Stimulated activated CD8-positive, alpha-beta memory T cell treated with anti-CD3 and anti-CD28 coated beads, Interleukin-4, amount 100 ng/mL, for 1 hour (primary cell): ENCODE measurements around the gene STK10.
"Not testable (repeated sequence)": the region's sequence is repeated elsewhere in the genome, so short reads cannot be mapped to it uniquely, and the experiment has no call there.

ENCODE experiments used
- DNase-seq, 2 donors: peaks; one replicate each; pipeline ENCODE4 v3.0.0-alpha.2; 2020; ENCODE audit warnings: low read depth in 2 of 2, low spot score in 1 of 2

STK10 gene

DNA sequence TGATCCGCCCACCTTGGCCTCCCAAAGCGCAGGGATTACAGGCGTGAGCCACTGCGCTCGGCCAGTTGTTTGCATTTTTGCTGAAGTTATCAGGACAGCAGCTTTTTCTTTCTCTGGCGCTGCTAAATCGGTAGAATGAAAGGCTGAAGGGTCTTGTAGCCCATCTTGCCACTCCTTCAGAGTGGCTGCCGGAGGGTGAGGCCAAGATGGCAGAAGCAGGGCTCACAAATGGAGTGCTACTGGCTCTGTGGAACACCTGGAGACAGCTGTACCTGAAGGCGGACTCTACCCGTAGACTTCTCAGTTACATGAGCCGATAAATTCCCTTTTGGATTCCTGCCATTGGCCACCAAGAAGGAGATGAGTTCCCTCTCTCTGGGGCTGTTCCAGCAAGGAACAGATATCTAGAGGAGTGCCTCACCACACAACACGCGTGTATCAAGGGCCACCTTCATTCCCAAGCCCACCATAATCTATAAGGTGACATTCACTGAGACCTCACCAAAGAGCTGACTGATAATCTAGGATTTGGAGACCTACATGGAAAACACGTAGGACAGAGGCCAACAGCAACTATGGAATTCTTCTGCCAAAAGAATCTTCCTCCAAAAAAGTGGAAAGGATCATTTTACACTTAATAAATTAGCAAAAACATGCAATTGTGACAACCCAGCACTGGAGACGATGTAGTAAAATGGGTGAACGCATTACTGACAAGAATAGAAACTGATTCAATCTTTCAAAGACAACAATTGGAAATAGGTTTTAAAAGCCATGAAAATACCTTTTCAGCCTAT, 21.8 kb downstream of the STK10 start:
- DNase-seq, result no peak

DNA sequence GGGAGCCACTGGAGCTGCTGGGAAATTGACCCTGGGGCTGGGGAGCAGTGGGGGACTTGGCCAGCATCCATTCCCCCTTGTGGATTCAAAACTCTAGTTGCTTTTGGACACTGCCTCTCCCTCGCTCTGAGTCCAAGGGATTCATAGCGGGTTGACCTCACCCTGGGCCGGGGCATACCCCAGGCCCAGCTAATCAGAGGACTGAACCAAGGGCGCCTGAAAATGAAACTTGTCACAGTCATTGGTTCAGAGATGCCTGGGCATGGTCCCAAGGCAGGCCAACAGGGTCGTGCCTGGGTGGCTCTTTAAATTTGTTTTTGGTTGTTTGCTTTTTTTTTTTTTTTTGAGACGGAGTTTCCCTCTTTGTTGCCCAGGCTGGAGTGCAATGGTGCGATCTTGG, 22.6 kb downstream of the STK10 start:
- no peak for DNase-seq

DNA sequence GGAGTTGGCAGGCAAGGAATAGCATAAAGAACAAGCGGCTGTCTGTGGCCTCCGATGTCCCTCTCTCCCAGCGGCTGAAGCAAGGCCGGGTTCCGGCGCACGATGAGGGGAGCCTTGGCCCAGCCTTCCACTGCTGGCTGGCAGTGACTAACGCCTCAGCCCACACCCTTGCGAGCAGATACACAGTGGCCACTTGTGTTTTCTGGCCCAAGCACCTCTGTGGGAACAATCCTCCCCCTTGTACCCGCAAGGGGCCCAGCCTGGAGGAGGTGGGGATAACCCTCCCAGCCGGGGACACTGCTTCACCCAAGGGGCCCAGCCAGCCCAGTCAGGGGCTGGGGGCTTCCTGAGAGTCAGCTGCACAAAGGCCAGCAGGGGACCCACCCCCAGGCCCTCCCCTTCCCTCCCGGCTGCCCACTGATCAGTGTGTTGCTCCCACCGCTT, 23.2 kb downstream of the STK10 start:
- DNase-seq, result no peak

DNA sequence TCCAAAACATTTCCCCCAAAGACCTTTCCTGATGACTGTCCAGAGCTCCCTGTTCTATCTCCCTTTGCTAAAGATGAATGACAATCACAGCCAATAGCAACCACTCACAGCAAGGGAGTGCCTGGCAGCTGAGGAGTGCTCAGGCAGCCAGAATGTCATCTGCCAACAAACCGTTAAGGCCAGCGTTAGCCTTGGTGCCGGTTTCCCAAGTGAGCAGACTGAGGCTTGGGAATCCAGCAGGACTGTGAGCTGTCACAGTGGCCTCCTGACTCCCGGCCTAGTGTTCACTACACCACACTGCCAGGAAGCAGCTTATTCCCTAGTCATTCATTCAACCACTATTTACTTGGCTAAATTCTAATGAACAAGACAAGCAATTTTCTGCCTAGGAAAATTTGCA, 24.7 kb downstream of the STK10 start:
- DNase-seq, result no peak

DNA sequence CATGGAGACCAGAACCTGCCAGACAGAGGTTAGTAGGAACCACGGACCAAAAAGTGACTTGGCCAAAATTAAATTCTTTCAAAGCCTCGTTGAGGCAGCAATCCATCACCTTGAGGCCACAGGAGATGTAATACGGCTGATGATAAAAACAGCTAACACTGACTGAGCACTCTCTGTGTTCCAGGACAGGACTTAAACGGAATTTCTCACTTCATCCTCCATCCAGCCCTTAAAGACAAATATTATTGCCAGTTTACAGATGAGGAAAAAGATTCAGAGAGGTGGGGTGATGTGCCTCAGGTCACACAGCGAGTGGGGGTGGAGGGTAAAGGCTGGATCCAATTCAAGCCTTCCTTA, 25.1 kb downstream of the STK10 start:
- no peak for DNase-seq

DNA sequence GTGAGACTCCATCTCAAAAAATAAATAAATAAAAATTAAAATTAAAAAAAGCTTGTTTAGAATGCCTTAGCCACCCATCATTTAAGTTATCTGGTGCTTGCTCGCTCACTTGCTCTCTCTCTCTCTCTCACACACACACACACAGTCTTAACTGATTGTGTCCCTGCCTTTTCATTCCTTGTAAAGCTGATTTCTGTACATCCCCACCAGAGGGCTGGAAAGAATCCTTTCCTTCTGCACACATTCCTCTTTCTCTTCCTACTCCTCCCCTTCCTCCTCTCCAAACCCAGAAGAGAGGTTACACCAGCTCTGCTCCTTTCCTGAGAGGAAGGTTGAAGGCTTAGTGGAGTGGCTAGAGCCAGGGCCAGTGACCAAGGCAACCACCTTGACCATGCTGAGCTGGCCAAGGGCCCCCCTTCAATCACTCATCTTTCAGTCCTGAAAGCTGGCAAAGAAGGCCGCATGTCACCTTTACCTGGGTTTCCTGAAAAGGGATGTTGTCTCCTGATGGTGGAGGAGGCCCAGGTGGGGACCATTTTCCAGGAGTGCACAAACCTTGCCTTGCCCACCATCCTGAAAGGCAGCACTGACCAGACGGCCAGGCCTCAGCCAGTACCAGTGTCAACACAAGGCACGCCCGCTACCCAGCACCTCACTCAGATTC, 25.6 kb downstream of the STK10 start:
- DNase-seq, result no peak

DNA sequence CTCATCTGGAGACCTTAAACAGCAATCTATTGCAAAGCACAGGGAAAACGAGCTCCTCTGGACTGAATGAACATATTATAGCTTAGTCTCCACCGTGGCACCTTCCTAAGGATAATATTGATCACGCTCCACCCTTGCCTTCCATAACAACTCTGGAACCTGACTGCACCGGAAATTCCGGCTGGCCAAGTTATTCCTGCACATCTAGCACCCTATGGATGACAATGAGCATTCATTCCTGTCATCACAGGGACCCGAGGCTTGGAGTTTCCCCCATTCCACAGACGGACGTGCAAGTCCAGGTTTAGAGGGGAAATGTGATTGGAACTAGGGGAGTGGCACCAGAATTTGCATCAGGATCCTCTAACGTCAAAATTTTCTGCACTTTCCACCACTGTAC, 27.5 kb downstream of the STK10 start:
- no peak for DNase-seq

DNA sequence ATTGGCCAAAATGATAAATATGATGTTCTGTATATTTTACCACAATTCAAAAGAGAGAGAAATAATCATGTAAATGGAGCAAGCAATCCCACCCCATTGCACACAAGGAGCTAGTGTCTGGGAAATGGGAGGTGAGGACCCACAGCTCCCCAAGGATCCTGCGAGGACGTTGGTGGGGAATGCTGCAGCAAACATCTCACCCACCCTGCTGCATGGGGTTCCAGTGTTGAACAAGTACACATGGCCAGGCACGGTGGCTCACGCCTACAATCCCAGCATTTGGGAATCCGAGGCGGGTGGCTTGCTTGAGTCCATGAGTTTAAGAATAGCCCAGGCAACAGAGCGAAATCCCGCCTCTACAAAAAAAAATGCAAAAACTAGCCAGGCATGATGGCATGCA, 29.0 kb downstream of the STK10 start:
- no peak for DNase-seq

DNA sequence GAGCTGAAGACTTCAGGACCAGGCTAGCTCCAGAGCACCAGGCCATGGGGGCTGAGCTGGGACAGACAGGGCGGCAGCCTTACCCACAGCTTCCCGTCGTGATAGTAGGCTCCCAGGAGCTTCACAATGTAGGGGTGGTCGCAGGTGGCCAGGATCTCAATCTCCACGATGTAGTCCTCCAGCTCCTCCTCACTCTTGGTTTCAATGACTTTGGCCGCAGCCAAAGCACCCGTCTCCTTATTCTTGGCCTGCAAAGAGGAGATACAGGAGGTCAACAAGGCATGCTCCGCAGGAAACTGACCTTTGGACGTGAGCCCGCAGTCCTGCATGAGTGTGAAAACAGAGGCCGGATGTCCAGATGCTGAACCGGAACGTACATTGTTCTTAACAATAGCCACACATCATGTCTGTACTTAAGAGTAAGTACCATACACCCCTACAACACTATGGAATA, 31.5 kb downstream of the STK10 start:
- no peak for DNase-seq

DNA sequence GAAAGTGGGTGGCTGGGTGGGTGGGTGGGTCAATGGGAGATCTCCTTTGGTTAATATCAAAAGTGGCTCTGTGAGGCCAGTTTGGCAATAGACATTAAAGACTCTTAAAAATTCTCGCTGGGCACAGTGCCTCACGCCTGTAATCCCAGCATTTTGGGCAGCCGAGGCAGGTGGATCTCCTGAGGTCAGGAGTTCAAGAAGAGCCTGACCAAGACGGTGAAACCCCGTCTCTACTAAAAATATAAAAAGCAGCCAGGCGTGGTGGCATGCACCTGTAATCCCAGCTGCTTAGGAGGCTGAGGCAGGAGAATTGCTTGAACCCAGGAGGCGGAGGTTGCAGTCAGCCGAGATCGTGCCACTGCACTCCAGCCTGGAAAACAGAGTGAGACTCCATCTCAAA, 32.9 kb downstream of the STK10 start:
- DNase-seq, result not testable (repeated sequence)

DNA sequence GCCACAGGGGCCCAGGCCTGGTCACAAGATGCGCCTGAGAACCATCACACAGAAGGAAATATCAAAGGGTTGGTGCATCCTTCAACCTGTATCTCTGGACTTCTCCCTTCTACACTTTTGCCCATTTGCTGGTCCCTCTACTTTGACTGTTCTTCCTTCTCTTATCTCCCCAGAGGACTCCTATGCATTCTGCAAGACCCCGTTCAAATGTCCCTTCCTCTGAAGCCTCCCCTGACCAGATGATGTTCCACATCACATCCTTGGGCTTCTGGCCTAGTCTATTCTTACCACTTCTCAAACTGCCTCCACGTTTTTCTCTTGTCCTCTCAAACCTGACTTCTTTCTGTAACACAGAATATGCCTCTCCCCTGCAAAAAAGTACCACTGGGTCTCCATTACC, 34.3 kb downstream of the STK10 start:
- no peak for DNase-seq

DNA sequence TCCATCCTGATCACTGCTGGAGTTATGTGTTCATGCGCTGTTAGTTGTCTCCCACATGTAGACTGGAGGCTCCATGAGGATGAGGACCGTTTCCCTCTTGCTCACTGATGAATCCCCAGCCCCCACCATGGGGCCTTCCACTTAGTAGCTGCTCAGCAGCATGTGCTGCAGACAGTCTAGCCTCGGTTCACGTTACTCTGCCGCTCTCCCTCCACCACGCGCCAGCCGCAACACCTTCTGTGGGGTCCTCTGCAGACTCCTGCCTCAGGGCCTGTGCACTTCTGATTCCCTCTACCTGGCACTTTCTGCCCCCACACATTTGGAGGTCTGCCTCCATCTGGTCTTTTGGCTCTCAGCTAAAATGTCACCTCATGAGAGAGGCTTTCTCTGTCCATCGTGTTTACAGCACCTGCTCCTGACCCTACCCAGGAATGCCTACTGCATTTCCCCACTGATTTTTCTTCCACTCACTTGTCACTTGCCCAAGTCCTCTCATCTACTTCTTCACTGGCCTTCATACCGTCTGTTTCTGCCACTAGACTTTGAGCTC, 36.3 kb downstream of the STK10 start:
- DNase-seq, result no peak

DNA sequence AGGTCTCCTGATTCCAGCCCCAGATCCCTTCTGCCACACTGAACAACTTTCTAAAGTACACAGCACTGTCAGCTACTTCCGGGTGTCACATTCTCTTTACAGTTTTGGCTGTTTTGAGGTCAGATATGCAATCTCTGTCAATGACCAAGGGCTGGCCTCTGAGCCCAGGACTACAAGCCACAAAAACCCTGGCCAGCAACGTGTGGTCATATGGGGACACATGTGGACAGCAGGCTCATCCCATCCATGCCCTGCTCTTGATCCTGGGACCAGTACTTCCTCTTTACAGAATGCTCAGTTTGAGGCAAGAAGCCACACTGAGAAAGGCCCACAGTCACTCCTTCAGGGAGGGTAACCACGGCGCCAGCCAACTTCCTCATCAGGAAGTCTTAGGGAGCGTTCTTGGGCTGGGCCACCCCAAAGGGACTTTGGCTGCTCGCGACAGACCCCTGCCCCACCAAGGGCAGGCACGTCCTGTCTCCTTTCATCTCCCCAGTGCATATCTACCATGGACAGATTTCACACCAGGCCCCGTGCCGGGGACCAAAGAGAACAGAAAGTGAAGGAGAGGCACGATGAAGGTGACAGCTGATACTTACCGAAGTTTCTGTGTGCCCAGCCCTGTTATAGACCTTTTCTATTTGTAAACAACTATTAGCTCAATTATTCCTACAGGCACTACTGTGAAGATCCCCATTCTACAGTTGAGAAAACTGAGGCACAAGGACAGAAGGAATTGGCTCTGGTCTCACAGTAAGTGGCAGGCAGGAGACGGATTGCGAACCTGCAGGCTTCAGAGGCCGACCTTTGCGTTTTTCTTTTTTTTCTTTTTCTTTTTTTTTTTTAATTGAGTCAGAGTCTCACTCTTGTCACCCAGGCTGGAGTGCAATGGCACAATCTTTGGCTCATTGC, 37.3 kb downstream of the STK10 start:
- DNase-seq, result no peak

DNA sequence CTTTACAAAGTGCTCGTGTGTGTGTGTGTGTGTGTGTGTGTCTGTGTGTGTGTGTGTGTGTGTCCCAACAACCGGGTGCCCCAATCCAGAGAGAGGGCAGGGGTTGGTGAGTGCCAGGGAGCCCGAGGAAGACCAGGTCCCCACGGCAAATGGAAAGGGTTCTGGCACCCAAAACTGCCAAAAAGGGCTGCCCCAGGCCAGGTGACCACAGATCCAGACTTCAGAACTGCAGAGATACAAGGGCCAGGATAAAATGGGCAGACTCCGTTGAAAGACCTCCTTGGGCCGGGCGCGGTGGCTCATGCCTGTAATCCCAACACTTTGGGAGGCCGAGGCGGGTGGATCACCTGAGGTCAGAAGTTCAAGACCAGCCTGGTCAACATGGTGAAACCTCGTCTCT, 38.5 kb downstream of the STK10 start:
- not testable (repeated sequence) for DNase-seq

DNA sequence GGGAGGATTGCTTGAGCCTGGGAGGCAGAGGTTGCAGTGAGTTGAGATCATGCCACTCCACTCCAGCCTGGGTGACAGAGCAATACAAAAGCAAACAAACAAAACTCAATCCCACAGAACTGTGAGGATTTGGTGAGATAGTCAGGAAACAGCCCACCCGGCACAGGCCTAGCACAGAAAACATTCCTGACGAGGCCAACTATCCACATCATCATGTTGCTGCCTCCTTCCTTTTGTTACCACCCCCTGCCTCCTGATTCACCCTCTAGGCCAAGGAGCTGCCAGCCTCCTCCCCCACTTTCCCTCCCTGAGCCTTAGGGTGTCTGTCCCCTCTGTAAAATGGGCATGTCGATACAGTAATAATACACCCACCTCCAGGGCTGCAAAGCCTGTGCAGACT, 39.0 kb downstream of the STK10 start:
- no peak for DNase-seq

DNA sequence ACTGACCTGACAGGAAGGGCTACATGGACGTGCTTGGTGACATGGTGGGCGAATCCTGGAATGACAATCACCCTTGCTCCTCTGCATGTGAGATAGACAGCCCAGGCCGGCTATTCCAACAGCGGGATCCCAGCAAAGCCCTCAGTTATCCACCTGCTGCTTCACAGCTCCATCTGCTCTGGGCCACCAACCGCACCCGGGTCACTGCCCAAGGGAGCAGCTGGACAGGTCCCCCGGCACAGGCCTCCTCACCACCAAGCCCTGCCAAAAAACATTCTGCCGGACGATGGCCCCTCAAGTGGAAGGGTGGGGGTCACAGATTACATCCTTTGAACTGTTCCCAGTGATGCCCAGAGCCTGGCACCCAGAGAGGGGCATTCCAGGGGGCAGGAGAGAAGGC, 39.6 kb downstream of the STK10 start:
- no peak for DNase-seq

DNA sequence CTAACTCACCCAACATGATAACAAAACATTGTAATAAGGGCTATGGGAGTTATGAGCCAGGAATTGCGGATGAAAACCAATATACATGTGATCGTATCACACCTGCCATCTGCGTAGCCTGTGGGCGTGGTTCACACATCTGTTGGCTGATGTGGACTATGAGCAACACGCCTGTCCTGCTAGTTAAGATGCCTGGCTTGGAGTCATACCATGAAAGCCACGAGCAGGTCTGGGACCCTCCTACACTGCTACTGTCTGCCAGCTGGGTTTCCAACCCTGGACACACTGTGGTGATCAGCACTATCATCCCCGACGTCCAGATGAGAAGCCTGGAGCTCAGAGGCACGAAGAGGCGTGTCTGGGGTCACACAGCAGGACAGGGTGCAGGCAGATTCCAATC, 40.2 kb downstream of the STK10 start:
- DNase-seq, result no peak

DNA sequence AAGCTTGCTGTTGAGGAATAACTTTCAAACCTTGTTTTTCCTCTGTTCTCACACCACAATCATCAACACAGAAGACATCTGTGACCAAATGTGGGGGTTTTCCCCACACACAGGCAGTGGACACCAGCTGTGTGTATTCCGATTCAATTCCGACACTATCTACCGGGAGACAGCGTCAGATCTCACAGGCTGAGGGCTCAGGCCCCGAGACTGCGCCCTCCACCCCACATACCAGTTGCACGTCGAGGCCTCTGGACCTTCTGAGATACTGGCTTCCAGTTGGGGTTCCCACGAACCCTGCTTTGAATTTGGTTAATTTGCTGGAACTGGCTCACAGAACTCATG, 41.3 kb downstream of the STK10 start:
- DNase-seq, result no peak

DNA sequence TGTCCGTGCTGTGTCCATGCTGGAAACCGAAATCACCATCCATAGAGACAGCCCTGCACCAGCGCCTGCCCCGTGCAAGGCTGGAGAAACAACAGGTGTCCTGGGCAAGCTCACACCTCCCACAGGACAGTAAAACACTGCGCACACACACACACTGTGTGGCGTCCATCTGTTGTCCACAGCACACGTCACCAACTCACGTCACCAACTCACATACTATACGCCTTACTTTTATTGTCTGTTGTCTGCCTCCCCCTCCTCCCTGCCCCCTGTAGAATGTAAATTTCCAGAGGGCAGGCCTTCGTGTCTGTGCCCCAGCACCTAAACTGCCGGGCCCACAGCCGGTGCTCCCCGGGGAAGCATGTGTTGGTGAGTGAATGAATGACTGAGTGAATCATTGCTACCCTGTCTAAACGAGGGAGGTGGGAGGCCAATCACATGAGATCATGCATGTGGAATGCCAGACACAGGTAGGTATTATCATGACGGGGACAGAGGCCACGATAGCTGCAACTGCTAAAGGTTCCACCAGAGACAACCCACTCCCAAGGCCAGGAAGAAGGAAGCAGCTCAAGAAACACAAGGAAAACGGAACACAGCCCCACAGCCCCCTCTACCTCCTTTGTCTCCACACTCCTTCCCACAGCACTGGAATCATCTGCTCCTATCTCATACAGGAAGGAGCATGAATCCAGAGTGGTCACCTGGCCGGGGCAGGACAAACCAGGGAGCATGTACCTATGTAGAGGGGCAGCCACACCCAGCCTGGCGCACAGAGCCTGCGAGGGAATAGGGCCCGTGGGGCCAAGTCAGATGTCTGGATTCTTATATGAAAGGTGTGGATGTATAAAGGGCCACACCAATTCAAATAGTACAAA, 41.9 kb downstream of the STK10 start:
- DNase-seq, result no peak
